ENCODE measurements around the gene RAD51B.

DNA sequence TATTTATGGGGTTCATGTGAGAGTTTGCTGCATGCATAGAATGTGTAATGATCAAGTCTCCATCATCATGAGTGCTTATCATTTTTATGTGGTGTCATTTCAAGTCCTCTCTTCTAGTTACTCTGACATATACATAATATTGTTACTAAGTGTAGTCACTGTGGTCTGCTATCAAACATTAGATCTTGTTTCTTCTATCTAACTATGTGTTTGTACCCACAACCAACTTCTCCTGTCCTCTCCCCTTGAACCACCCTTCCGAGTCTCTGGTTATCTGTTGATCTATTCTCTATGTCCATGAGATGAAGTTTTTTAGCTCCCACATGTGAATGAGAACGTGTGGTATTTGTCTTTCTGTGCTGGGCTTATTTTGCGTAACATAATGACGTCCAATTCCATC, 107.7 kb downstream of the RAD51B start:
- TF ChIP-seq, protein P1, sequence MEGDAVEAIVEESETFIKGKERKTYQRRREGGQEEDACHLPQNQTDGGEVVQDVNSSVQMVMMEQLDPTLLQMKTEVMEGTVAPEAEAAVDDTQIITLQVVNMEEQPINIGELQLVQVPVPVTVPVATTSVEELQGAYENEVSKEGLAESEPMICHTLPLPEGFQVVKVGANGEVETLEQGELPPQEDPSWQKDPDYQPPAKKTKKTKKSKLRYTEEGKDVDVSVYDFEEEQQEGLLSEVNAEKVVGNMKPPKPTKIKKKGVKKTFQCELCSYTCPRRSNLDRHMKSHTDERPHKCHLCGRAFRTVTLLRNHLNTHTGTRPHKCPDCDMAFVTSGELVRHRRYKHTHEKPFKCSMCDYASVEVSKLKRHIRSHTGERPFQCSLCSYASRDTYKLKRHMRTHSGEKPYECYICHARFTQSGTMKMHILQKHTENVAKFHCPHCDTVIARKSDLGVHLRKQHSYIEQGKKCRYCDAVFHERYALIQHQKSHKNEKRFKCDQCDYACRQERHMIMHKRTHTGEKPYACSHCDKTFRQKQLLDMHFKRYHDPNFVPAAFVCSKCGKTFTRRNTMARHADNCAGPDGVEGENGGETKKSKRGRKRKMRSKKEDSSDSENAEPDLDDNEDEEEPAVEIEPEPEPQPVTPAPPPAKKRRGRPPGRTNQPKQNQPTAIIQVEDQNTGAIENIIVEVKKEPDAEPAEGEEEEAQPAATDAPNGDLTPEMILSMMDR (IDR thresholded peaks at IDR 0.05): no peak
- TF ChIP-seq POLR2A (IDR thresholded peaks at IDR 0.05): no peak
